GM20000 (cell line): ENCODE results near the gene RMND1.

Experiments
- DNase-seq: peaks from one replicate; pipeline ENCODE4 v3.0.0; 2012; ENCODE audit warnings: low spot score
- CTCF ChIP-seq: IDR thresholded peaks from 2 replicates; pipeline ENCODE4 v1.5.1; 2012; ENCODE audit warnings: mild to moderate bottlenecking, control low read depth; ENCODE audit errors: extremely low read depth, missing control alignments

The RMND1 gene

GRCh38 chr6:151432651-151433050 lies 19.3 kb downstream of the RMND1 start:
- no peak for DNase-seq
- no peak for TF ChIP-seq CTCF

GRCh38 chr6:151431337-151431736 lies 20.6 kb downstream of the RMND1 start:
- DNase-seq: no peak
- TF ChIP-seq CTCF: no peak

- TF ChIP-seq CTCF: no peak
- no peak for DNase-seq
These were observed 21.0 kb downstream of the RMND1 start for GRCh38 chr6:151430886-151431285.

- DNase-seq: no peak
These were observed 23.7 kb downstream of the RMND1 start for GRCh38 chr6:151428093-151428735.

GRCh38 chr6:151425561-151425960 lies 26.4 kb downstream of the RMND1 start:
- TF ChIP-seq CTCF: no peak
- DNase-seq: no peak

More at GRCh38 chr6:151428093-151428735, 23.7 kb downstream of the RMND1 start:
- TF ChIP-seq CTCF: no peak

GRCh38 chr6:151422981-151423380 lies 28.9 kb downstream of the RMND1 start:
- TF ChIP-seq CTCF: no peak
- no peak for DNase-seq

GRCh38 chr6:151417477-151417876 lies 34.4 kb downstream of the RMND1 start:
- no peak for TF ChIP-seq CTCF
- no peak for DNase-seq
